ENCODE data around the gene CDKN2B-AS1. TPM values are rescaled to one million over a fixed set of nuclear protein-coding genes. Genes with fewer than 3 reads are reported as not detected.

The CDKN2B-AS1 gene
- total RNA-seq (2022; extraction: Qiagen RNA extraction; ENCODE audit: low read depth) = not detected in 5 replicates

DNA sequence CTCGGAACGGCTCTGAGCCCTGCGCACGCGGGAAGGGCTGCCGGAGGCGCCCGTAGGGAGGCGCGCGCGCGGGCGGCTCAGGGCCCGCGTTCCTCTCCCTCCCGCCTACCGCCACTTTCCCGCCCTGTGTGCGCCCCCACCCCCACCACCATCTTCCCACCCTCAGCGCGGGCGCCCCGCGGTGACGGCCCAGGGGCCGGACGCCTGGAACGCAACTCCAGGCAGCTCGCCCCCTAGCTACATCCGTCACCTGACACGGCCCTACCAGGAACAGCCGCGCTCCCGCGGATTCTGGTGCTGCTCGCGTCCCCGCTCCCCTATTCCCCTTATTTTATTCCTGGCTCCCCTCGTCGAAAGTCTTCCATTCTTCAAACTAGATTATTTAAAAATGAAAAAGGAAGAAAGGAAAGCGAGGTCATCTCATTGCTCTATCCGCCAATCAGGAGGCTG is at the start of gene CDKN2B-AS1:
TSS of gene CDKN2B-AS1 (plus strand) at position 236 of the 450 bp plus-strand sequence.

DNA sequence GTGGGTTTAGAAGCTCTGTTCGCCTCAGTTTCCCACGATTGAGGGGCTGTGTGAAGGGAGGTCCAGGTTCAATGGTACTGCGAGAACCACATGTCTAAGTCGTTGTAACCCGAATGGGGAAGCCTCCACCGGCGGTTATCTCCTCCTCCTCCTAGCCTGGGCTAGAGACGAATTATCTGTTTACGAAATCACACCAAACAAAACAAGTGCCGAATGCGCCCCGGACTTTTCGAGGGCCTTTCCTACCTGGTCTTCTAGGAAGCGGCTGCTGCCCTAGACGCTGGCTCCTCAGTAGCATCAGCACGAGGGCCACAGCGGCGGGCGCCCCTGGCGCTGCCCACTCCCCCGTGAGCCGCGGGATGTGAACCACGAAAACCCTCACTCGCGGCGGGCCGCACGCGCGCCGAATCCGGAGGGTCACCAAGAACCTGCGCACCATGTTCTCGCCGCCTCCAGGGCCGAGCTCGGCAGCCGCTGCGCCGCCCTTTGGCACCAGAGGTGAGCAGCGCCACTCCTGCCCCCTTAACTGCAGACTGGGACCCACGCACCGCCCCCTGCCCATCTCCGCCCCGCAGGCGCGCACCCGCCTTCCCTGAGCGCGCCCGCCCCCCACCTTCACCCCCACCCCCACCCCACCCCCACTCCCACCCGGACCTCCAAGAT is 567 bp upstream of the CDKN2B-AS1 start, which contains the start of gene CDKN2A:
TSS of gene CDKN2A (minus strand) at position 500 of the 663 bp plus-strand sequence.

GRCh38 chr9:22008717-22009505 is 14.3 kb downstream of the CDKN2B-AS1 start, which contains the start of gene CDKN2B:
Gene CDKN2B, minus strand, starts transcription at chr9:22009305. Its CDS starts 352 bp downstream, at chr9:22008953.

Other genes starting within 250 kb of the CDKN2B-AS1 start
- gene MTAP, start 192.2 kb upstream of the CDKN2B-AS1 start, total RNA-seq (2022; extraction: Qiagen RNA extraction; ENCODE audit: low read depth) = 7.3 to 22.4 TPM (median 9.7 TPM) in 5 replicates
- gene CDKN2A, start 399 bp upstream of the CDKN2B-AS1 start, total RNA-seq (2022; extraction: Qiagen RNA extraction; ENCODE audit: low read depth) = not detected in 5 replicates
- not detected in 5 replicates for gene CDKN2B, start 14.5 kb downstream of the CDKN2B-AS1 start, total RNA-seq (2022; extraction: Qiagen RNA extraction; ENCODE audit: low read depth)